NCI-H1105 treated with DMSO at 0.1 percent for 48 hours (cell line): ENCODE measurements around the gene CHRNA7.
"Not testable (repeated sequence)": the region's sequence is repeated elsewhere in the genome, so short reads cannot be mapped to it uniquely, and the experiment has no call there.

ENCODE experiments used
- DNase-seq: peaks from one replicate; lab custom pipeline; 2025; lab: John Stamatoyannopoulos, UW

The CHRNA7 gene

GRCh38 chr15:32193780-32194179, 163.5 kb downstream of the CHRNA7 start:
- not testable (repeated sequence) for DNase-seq

DNA sequence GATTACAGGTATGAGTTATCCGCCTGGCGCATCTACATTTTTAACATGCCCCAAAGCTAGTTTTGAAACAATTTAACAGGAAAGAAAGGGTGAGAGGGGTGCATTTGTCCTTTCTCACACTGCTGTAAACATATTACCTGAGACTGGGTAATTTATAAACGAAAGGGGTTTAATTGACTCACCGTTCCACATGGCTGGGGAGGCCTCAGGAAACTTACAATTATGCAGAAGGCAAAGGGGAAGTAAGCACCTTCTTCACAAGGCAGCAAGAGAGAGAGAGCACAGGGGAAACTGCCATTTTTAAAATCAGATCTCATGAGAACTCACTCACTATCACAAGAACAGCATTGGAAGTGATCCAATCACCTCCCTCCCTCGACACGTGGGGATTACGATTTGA, 165.9 kb downstream of the CHRNA7 start:
- not testable (repeated sequence) for DNase-seq

DNA sequence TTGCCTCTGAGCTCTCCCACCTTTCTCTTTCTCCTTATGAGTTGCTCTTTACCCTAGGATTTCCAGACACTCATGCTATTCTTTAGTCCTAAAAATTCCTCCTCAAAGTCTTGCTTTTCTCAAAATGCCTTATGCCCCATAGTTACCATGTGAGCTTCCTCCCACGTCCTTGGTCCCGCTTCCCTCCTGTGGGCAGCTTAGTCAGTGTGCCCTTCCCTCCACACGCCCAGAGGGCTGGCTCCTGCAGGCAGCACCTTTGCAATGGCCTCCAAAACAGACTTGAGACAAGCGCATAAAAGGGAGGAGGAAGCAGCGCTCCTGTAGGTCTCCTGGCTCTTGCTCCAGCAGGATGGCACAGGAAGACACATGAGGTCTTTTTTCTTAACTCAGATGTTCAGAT, 168.6 kb downstream of the CHRNA7 start:
- DNase-seq = not testable (repeated sequence)

GRCh38 chr15:32209081-32209480, 178.8 kb downstream of the CHRNA7 start:
- DNase-seq = not testable (repeated sequence)

DNA sequence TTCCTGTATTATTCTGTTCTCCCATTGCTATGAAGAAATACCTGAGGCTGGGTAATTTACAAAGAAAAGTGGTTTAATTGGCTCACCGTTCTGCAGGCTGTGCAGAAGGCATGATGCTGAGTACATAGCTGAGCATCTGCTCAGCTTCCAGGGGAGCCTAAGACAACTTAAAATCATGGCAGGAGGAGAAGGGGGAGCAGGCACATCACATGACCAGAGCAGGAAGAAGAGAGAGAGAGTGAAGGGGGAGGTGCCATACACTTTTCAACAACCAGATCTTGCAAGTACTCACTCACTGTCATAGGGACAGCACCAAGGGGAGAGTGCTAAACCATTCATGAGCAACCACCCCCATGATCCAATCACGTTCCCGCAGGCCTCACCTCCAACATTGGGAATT, 188.4 kb downstream of the CHRNA7 start:
- DNase-seq = no peak
